ENCODE results near the gene APCDD1.

- TF ChIP-seq CTCF (IDR thresholded peaks at IDR 0.05) (no peak), POLR2A (IDR thresholded peaks at IDR 0.05) (no peak)
Measured at GRCh38 chr18:10450986-10451385, 3.4 kb upstream of the APCDD1 start.

All from thyroid gland (tissue), 4 donors.